VCaP (cell line): ENCODE data around the gene SLC11A2.

ENCODE experiments used
- H3K27ac ChIP-seq: fragments of 450-650 bp; 2 replicates; pipeline ENCODE4 v1.5.1; 2017
- CTCF ChIP-seq: fragments of 450-650 bp; conservative IDR thresholded peaks from 2 replicates; pipeline ENCODE4 v1.5.1; 2017; ENCODE audit warnings: mild to moderate bottlenecking, moderate library complexity

SLC11A2 gene

GRCh38 chr12:50981319-50982239 lies 44.6 kb downstream of the SLC11A2 start:
- TF ChIP-seq CTCF: no peak
- no peak overlapping the region for H3K27ac ChIP-seq

- TF ChIP-seq CTCF: no peak
Measured at GRCh38 chr12:50980545-50980944, 45.6 kb downstream of the SLC11A2 start.

GRCh38 chr12:50979369-50980052 lies 46.7 kb downstream of the SLC11A2 start:
- TF ChIP-seq CTCF: no peak
- H3K27ac ChIP-seq: no peak overlapping the region

More at GRCh38 chr12:50980545-50980944, 45.6 kb downstream of the SLC11A2 start:
- H3K27ac ChIP-seq: no peak overlapping the region

- H3K27ac ChIP-seq: no peak overlapping the region
- no peak for TF ChIP-seq CTCF
Measured at GRCh38 chr12:50971946-50972345, 54.2 kb downstream of the SLC11A2 start.

GRCh38 chr12:50964432-50964831 lies 61.8 kb downstream of the SLC11A2 start:
- H3K27ac ChIP-seq: no peak overlapping the region
- no peak for TF ChIP-seq CTCF

GRCh38 chr12:50961708-50962107 lies 64.5 kb downstream of the SLC11A2 start:
- H3K27ac ChIP-seq: no peak overlapping the region
- no peak for TF ChIP-seq CTCF

GRCh38 chr12:50960130-50960529 lies 66.1 kb downstream of the SLC11A2 start:
- no peak overlapping the region for H3K27ac ChIP-seq
- TF ChIP-seq CTCF: no peak
